Fibroblast of gingiva (primary cell): ENCODE data around the gene SRMS.

ENCODE experiments used
- DNase-seq: peaks from one replicate; pipeline ENCODE4 v3.0.0-alpha.2; 2011; ENCODE audit warnings: low read depth

SRMS gene

GRCh38 chr20:63538204-63539091, 9.1 kb downstream of the SRMS start:
- DNase-seq = no peak

- peak; percentile 96 for DNase-seq
Observed at GRCh38 chr20:63537525-63538203, 9.9 kb downstream of the SRMS start.

GRCh38 chr20:63536997-63537524, 10.5 kb downstream of the SRMS start, which contains the start of gene PTK6:
Gene PTK6, minus strand, starts transcription at chr20:63537376. Its CDS starts 62 bp downstream, at chr20:63537314.
- no peak for DNase-seq

GRCh38 chr20:63536241-63536977, 11.1 kb downstream of the SRMS start:
- DNase-seq = peak; percentile 55

- DNase-seq = peak; percentile 21
Observed at GRCh38 chr20:63534831-63535651, 12.5 kb downstream of the SRMS start.

GRCh38 chr20:63534427-63534830, 13.1 kb downstream of the SRMS start:
- DNase-seq = no peak

GRCh38 chr20:63533871-63534393, 13.6 kb downstream of the SRMS start:
- no peak for DNase-seq

GRCh38 chr20:63533388-63533787, 14.2 kb downstream of the SRMS start:
- DNase-seq = no peak

- no peak for DNase-seq
Observed at GRCh38 chr20:63532449-63532971, 15.0 kb downstream of the SRMS start.

- DNase-seq = no peak
Observed at GRCh38 chr20:63531686-63532448, 15.7 kb downstream of the SRMS start.

GRCh38 chr20:63530788-63531160, 16.8 kb downstream of the SRMS start:
- no peak for DNase-seq

GRCh38 chr20:63529861-63530787, 17.4 kb downstream of the SRMS start:
- no peak for DNase-seq

GRCh38 chr20:63529180-63529860, 18.2 kb downstream of the SRMS start:
- DNase-seq = no peak

- DNase-seq = no peak
Observed at GRCh38 chr20:63527184-63527583, 20.4 kb downstream of the SRMS start.

- no peak for DNase-seq
Observed at GRCh38 chr20:63525971-63526370, 21.6 kb downstream of the SRMS start.

GRCh38 chr20:63525185-63525584, 22.4 kb downstream of the SRMS start:
- DNase-seq = no peak

- no peak for DNase-seq
Observed at GRCh38 chr20:63522981-63523611, 24.5 kb downstream of the SRMS start.
